Measurements from ENCODE around the gene KCNQ1.
A peak's percentile ranks its signal among the peaks of the same experiment; 100 is the strongest.
"Not testable (repeated sequence)": the region's sequence is repeated elsewhere in the genome, so short reads cannot be mapped to it uniquely, and the experiment has no call there.

Gene KCNQ1

DNA sequence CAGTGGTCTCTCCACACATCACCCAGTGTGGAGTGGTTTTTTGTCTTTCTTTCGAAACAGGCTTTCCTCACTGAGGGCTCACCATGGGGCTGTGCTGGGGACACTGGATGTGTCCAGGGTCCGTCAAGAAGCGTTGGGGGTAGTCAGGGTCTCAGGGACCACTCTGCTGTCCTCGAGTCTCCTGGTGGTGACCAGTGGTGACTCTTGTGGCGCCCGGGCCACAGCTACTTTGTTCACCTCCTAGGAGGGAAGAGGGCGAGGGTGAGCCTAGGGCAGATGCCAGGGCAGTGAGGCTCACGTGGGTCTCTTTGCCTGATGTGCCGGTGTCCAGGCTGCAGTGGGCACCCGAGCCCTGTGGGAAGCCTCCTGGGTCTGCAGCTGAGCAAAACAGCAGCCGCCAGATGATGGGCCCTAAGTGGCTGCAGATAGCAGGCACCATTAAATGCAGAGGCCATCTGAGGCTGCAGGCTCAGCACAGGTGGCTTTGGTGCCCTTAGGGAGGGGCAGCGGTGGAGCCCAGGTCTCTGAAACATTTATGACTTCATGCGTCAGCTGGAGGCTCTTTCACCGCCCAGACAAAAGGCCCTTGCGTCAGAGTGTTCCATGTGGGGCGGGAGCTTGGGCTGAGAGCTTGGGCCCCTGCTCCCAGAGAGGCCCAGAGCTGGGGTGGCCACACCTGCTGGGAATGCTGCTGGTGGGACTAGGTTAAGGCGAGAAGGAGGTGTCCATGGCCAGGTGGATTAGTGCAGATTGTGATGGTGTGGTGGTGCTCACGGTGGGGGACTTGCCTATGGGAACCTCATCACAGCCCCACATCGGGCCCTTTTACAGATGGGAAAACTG, 29.5 kb downstream of the KCNQ1 start:
- DNase-seq (ENCODE audit: low spot score): no peak

DNA sequence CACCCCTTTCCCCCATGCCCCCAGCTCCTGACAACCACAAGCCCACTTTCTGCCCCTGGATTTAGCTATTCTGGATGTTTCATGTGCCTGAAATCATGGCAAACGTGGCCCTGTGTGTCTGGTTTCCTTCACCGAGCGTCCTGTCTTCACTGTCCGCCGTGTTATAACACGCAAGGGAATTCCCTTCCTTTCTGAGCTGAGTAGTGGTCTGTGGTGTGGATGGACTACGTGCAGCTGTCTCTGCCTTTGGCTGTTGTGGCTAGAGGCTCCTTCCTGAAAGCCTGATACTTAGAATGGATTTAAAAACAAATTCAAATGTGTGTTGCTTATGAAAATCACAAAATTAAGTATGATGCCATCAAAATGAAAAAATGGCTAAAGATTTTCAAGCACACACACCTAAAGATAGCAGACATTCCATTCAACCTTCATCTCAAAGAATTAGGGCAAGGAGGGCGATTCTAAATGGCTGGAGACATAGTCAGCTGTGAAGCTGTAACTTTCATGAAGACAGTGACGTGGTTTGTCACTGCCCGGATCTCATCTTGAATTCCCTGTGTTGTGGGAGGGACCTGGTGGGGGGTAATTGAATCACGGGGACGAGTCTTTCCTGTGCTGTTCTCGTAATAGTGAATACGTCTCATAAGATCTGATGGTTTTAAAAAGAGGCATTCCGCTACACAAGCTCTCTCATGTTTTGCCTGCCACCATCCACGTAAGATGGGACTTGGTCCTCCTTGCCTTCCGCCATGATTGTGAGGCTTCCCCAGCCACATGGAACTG, 30.5 kb downstream of the KCNQ1 start:
- DNase-seq (ENCODE audit: low spot score): no peak

DNA sequence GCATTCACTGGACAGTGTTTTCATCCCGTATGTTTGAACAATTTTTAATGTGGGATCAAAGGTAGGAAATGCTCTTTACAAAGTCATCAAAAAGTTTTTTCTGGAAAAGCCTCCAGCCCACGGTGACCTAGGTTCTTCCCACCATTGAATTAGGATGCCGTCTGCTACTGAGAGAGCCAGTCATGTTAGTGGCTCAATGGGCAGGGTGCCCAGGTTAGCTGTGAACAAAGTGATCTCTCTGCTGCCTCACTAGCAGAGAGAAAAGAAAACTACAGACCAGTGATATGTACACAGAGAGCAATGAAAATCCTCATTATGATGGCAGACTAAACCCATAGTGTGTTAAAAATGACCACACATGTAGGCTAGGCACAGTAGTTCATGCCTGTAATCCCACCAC, 32.4 kb downstream of the KCNQ1 start:
- DNase-seq (ENCODE audit: low spot score): no peak

DNA sequence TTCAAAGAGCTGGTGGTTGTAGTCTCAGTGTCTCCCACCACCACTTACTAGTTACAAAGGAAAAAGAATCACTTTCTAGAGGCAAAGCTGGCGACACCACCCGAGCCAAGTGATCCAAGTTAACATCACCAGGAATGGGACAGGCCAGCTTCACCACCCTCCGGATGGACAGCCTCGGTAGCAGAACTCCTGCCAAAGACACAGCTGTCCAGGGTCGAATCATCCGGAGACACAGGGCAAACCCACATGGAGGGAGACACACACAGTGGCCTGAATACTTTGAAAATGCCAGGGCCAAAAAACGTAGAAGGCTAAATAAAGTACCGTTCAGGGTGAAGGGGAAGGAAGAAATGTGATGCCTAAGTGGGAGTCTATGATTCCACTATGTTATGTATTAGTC, 33.1 kb downstream of the KCNQ1 start:
- no peak for DNase-seq (ENCODE audit: low spot score)

DNA sequence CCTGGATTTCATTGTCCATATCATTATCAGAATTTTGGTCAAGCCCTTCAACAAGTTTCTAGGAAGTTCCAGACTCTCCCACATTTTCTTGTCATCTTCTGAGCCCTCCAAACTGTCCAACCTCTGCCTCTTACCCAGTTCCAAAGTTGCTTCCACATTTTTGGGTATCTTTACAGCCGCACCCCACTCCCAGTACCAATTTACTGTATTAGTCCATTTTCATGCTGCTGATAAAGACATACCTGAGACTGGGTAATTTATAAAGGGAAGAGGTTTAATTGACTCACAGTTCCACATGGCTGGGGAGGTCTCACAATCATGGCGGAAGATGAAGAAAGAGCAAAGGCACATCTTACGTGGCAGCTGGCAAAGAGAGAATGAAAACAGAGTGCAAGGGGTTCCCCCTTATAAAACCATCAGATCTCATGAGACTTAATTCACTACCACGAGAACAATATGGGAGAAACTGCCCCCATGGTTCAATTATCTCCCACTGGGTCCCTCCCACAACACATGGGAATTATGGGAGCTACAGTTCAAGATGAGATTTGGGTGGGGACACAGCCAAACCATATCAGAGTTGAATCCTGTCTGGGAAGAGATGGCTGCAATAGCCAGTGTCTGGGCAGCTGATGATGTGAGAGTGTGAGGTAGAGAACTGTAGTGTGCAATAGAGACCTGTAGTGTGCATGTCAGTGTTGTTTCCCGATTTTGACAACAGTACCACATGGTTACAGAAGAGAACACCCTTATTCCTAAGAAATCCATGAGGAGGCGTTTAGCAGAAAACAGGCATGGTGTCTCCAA, 35.5 kb downstream of the KCNQ1 start:
- DNase-seq (ENCODE audit: low spot score): not testable (repeated sequence)

DNA sequence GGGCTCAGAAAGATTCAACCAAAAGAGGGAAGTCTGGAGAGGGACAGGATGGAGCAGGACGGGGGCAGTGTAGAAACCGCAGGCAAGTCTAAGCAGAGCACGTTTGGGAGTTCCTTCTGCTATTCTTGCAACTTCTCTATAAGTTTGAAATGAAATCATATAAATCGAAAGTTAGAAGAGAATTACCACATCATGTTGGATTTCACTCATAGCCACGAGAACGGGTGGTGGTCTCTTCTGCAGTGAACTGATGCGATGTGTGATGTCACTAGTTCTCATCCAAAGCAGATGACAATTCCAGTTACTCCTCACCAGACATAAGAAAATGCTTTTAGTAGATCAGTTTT, 36.0 kb downstream of the KCNQ1 start:
- DNase-seq (ENCODE audit: low spot score): no peak

DNA sequence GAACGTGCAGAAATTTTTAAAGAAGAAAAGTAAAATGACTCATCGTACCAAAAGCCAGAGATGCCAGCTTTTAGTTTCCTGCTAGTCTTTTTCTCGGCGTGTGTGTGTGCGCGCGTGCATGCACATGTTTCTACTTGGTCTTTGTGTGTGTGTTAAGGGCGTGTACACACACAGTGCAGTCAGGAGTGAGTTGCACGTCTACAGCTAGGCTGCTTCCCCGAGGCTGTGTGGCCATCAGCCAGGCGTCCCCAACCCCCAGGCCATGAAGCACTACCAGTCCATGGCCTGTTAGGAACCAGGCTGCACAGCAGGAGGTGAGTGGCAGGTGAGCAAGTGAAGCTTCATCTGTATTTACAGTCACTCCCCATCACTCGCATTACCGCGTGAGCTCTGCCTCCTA, 36.4 kb downstream of the KCNQ1 start:
- no peak for DNase-seq (ENCODE audit: low spot score)

DNA sequence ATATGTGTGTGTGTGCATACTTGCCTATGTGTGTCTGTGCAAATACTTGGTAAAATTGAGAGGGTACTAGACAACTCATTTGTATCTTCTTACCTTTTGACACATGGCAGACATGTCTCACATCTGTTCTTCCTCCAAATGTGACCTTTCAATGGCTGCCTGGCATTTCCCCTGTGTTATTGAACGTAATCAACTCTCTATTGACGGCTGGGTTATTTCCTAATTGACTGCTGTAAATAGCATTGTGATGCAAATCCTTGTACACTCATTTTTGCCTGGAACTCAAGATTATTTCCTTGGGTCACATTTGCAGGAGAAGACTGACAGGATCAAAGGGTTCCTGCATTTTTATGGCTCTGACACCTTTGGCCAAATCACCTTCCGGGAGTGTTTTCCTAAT, 37.4 kb downstream of the KCNQ1 start:
- DNase-seq (ENCODE audit: low spot score): peak; percentile 1

DNA sequence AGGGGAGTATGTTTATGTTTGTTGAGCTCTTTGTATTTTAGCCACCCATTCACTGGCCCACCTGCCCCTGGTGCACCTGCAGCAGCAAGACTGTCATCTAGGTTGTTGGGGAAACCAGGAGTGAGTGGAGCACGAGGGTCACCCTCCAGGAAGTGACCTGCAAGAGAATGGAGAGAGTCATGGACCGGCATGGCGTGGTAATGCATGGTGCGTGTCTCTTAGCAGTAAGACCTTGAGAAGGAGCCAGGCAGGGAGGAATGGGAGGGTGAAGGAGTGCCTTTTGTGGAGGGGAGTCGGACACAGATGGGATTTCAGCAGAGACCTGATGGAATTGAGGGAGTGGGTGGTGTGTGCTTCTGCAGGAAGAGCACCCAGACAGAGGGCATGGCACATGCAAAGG, 37.9 kb downstream of the KCNQ1 start:
- DNase-seq (ENCODE audit: low spot score): peak; percentile 0

DNA sequence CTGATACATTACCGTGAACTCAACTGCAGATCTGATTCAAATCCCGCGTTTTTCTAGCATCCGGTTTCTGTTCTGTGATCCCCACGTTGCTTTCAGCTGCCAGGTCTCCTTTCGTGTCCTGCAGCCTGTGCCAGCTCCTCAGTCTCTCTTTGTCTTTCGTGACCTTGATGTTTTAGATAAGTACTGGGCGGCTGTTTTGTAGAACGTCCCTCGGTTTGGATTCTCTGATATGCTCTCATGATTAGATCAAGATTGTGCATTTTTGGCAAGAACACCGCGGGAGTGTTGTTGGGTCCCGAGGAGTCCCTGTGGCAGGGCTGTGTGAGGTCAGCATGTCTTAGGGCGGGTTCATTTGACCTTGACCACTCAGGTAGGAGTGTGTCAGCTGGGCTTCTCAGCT, 38.6 kb downstream of the KCNQ1 start:
- DNase-seq (ENCODE audit: low spot score): peak; percentile 1

DNA sequence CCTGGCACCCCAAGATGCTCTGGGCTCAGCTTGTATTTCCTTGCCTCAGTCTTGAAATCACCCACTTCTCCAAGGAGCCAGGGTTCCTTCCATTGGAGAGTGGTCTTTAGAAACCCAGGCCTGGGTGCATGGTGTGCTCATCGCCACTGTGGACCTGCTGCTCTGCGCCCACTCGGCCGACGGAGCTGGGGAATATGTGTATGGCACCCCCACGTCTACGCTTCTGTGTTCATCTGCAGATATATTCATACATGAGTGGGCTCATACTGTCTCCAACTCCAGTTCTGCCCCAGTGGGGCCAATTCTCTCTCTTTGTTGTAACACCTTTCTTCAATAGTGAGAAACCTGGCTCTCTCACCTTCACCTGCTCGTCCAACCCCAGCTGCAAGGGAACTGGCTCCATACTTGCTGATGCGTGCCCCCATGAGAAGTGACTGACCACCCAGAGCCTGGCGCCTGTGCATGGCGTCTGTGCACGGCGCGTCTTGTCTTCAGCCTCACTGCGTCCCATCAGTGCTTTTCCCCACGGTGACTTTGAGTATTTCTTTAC, 39.8 kb downstream of the KCNQ1 start:
- no peak for DNase-seq (ENCODE audit: low spot score)

DNA sequence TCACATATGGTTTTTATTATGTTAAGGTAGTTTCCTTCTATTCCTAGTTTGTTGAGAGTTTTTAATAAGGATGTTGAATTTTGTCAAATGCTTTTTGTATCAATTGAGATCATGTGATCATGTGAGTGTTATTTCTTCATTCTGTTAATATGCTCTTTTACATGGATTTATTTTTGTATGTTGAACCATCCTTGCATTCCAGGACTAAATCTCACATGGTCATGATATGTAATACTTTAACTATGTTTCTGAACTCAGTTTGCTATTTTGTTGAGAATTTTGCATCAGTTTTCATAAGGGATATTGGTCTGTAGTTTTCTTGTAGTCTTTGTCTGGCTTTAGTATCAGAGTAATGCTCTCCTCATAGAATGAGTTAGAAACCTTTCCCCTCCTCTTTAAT, 43.2 kb downstream of the KCNQ1 start:
- DNase-seq (ENCODE audit: low spot score): no peak

DNA sequence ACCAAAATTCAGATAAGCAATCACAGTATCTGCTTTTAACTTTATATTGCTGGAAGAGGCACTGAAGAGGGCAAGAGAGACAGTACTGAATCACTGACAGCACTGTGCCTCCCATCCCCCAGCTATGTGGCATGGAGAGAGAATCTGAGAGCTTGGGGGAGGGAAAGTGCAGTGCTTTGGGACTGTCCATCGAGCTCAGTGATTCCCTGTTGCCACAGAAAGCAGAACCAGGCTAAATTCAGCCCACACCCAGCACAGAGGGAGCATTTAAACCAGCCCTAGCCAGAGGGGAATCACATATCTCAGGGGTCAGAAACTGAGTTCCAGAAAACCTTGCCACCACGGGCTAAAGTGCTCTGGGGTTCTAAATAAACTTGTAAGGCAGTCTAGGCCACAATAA, 44.3 kb downstream of the KCNQ1 start:
- DNase-seq (ENCODE audit: low spot score): no peak

DNA sequence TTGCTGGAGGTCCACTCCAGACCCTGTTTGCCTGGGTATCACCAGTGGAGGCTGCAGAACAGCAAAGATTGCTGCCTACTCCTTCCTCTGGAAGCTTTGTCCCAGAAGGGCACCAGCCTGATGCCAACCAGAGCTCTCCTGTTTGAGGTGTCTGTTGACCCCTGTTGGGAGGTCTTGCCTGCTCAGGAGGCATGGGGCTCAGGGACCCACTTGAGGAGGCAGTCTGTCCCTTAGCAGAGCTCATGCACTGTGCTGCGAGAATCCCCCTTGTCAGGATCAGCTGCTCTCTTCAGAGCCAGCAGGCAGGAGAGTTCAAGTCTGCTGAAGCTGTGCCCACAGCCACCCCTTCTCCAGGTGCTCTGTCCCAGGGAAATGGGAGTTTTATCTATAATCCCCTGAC, 53.1 kb downstream of the KCNQ1 start:
- not testable (repeated sequence) for DNase-seq (ENCODE audit: low spot score)

DNA sequence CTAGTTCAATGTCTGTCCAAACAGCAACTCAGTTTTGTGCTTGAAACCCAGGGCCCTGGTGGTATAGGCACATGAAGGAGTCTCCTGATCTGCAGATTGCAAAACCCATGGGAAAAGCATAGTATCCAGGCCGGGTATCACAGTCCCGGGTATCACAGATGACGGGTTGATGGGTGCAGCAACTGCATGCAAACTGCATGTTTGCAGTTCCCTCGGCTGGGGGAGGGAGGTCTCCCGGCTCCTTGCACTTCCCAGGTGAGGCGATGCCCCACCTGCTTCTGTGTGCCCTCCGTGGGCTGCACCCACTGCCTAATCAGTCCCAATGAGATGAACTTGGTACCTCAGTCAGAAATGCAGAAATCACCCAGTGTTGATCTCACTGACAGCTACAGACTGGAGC, 53.9 kb downstream of the KCNQ1 start:
- no peak for DNase-seq (ENCODE audit: low spot score)

DNA sequence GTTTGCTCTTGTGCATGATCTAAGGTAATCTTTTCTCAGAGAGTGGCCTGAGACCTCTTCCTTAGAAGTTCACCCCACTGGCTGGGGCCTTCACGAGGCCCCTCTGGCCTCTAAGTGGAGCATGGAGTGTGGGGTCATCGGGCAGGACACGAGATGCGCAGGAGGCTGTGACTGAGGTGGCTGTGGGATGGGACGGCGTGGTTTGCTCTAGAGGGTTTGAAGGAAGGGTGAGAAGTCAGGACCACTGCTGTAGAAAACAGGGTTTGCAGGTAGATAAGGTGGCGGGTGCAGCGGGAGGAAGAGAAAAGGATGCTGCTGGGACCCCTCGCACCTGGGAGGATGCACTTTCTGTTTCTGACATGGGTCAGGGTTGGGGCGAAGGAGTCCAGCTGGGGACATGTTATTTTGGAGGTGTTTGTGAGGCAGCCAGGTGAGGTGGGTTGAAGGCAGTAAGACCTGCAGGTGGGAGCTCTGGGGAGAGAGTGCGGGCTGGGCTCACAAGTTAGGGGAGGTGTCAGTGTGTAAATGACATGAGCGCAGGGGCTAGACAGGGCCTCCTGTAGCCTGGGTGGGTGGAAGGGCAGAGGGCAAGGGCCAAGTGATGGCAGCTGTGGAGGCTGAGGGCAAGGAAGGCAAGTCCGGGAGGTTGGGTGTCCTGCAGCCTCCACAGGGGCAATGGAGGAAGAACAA, 62.5 kb downstream of the KCNQ1 start:
- no peak for DNase-seq (ENCODE audit: low spot score)

DNA sequence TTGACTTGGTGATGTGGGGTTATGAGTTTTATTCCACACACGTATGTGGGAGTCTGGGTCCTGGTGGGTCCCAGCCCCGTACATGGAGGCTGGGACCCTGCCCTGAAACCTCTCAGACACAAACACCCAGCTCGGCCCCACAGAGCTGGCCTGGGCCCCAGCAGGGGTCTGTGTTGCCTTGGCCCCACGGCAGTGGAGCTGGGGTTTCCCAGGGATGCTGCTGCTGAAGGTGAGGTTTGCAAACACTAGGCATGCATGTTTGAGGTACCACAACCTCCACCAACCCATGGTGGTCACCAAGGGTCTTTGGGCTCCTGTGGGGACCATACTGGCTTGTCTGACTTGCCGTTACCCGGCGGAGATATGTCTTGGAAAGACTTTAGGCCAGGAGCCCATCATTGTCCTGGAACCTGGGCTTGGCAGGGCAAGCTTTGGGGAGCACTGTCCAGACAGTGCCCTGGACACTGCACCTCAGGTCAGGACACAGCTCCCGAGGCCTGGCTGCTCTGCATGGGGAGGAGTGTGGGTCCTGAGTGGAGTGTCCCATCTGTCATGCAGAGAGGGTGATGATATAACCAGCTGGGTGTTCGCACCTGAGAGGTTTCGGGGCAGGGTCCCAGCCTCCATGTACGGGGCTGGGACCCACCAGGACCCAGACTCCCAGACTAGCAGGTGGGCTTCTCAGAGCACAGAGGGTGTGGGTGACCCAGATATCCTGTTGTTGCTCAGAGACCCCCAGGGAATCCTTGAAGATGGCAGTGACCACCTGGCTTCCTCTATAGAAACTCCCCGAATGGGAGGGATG, 63.3 kb downstream of the KCNQ1 start:
- no peak for DNase-seq (ENCODE audit: low spot score)

DNA sequence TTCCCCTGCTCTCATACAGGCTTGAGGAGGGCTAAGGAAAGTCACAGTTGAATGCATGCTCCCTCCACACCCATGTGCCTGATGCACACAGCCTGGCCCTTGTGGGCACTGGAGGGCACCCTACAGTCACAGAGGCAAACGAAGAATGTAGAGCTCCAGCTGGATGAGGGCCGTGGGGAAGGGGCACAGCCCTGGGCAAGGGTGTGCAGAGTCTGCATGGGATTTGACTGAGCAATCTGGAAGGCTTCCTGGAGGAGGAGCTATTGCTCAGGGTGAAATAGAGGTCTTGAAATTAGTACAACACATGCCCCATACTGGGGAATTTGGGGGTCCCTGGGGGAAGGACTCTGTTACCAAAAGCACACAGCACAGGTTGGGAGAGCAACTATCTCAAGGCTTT, 64.0 kb downstream of the KCNQ1 start:
- DNase-seq (ENCODE audit: low spot score): no peak

DNA sequence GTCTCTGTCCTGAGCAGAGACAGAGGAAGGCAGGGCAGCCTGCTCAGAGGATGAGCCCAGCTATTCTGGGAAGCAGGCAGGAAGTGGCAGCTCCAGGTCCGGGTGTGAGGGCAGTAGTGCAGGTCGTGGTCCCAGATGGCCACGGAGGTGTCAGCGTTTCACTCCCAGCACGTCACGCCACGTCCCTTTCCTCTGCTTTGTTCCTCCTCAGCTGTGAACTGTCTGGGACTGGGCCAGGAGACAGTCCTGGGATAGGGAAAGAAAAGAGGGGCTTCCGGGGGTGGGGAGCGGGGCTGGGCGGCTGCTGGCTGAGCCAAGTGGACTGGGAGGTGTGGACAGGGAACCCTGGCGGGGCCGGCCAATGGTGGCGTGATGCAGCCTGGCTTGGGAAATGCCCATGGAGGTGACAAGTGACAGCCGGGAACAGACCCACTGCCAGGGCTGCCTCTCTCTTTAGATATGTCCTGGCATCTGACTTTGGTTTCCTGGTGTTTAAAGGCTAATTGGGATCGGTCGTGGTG, 64.7 kb downstream of the KCNQ1 start:
- no peak for DNase-seq (ENCODE audit: low spot score)

DNA sequence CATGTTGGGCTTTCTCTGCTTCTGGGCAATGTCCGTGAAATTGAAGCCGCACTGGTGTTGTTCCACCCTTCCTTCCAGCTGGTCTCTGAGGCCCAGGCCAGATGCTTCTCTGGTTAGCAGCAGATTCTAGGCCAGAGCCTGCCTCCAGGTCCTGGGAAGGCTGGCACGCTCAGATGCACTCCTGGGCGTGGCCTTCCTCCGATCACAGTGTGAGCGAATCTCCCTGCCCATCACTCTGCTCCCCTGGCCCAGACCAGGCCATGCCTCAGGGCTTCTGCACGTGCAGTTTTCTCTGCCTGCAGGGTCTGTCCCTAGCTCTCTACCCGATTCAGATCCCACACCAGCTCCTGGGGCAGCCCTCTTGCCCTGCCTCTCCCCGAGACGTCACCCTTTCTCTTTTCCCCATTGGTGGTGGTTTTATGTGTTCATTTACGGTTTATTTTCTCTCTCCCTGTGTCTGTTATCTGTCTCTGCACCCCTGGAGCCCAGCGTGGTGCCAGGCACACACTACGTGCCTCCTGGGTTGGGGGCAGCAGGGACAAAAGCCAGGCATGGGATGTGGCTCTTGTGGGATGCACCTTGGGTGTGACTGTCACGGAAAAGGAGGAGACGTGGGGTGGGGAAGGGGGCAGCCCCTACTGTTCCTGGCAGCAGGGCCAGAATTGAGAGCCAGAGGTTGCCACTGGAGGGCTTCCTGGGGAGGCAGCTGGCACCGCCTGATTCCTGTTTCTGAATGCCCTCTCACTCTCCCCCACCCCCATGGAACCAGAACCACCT, 66.0 kb downstream of the KCNQ1 start:
- DNase-seq (ENCODE audit: low spot score): no peak

Measured in AG08395 (cell line).